ENCODE results near the gene STX8.
"Not testable (repeated sequence)": the region's sequence is repeated elsewhere in the genome, so short reads cannot be mapped to it uniquely, and the experiment has no call there.

STX8 gene

GRCh38 chr17:9587969-9588656, 12.5 kb upstream of the STX8 start:
- Histone ChIP-seq H3K36me3 (ENCODE audit: control insufficient read depth, insufficient read depth, low read length) (no peaks in the 10 kb centered on the region), H3K27ac (ENCODE audit: low read depth, low read length) (no peak overlapping the region), H3K9ac (ENCODE audit: low read depth, low read length) (no peak overlapping the region), H3K4me3 (ENCODE audit: low read depth, low read length) (no peak overlapping the region), H3K4me1 (ENCODE audit: control insufficient read depth, insufficient read depth, low read length) (no peaks in the 10 kb centered on the region), H3K27me3 (ENCODE audit: control insufficient read depth, insufficient read depth, low read length) (no peaks in the 10 kb centered on the region), H3K9me3 (ENCODE audit: control insufficient read depth, insufficient read depth, low read length) (peaks cover 8% of the 10 kb centered on the region; the same call in 1 of the 2 replicates)

- Histone ChIP-seq H3K9ac (ENCODE audit: low read depth, low read length) (no peak overlapping the region), H3K36me3 (ENCODE audit: control insufficient read depth, insufficient read depth, low read length) (no peaks in the 10 kb centered on the region), H3K27me3 (ENCODE audit: control insufficient read depth, insufficient read depth, low read length) (no peaks in the 10 kb centered on the region), H3K4me1 (ENCODE audit: control insufficient read depth, insufficient read depth, low read length) (peaks cover 6% of the 10 kb centered on the region; the same call in 1 of the 2 replicates), H3K9me3 (ENCODE audit: control insufficient read depth, insufficient read depth, low read length) (no peaks in the 10 kb centered on the region), H3K4me3 (ENCODE audit: low read depth, low read length) (peak overlapping the region; percentile 88; the same call in 1 of the 2 replicates), H3K27ac (ENCODE audit: low read depth, low read length) (no peak overlapping the region)
These were observed 1.7 kb upstream of the STX8 start for GRCh38 chr17:9577373-9577709.

GRCh38 chr17:9576521-9577372, 1.1 kb upstream of the STX8 start, which contains the start of gene CFAP52:
TSS of gene CFAP52 (plus strand) at chr17:9576642. CDS start at chr17:9576696, 54 bp downstream.
- Histone ChIP-seq H3K27me3 (ENCODE audit: control insufficient read depth, insufficient read depth, low read length) (no peaks in the 10 kb centered on the region), H3K27ac (ENCODE audit: low read depth, low read length) (peak within 1 kb of the TSS; percentile 47), H3K4me1 (ENCODE audit: control insufficient read depth, insufficient read depth, low read length) (peaks cover 6% of the 10 kb centered on the region; the same call in 1 of the 2 replicates), H3K9me3 (ENCODE audit: control insufficient read depth, insufficient read depth, low read length) (no peaks in the 10 kb centered on the region), H3K4me3 (ENCODE audit: low read depth, low read length) (peak within 1 kb of the TSS; percentile 88), H3K36me3 (ENCODE audit: control insufficient read depth, insufficient read depth, low read length) (no peaks in the 10 kb centered on the region), H3K9ac (ENCODE audit: low read depth, low read length) (peak within 1 kb of the TSS; percentile 59)

GRCh38 chr17:9571201-9571600, 4.4 kb downstream of the STX8 start:
- no peak overlapping the region for H3K9ac ChIP-seq (ENCODE audit: low read depth, low read length)
- no peaks in the 10 kb centered on the region for H3K4me1 ChIP-seq (ENCODE audit: control insufficient read depth, insufficient read depth, low read length)
- no peaks in the 10 kb centered on the region for H3K27me3 ChIP-seq (ENCODE audit: control insufficient read depth, insufficient read depth, low read length)
- peaks cover 20% of the 10 kb centered on the region for H3K36me3 ChIP-seq (ENCODE audit: control insufficient read depth, insufficient read depth, low read length)
- no peaks in the 10 kb centered on the region for H3K9me3 ChIP-seq (ENCODE audit: control insufficient read depth, insufficient read depth, low read length)
- no peak overlapping the region for H3K4me3 ChIP-seq (ENCODE audit: low read depth, low read length)
- H3K27ac ChIP-seq (ENCODE audit: low read depth, low read length) = no peak overlapping the region

- Histone ChIP-seq H3K27ac (ENCODE audit: low read depth, low read length) (no peak overlapping the region), H3K36me3 (ENCODE audit: control insufficient read depth, insufficient read depth, low read length) (peaks cover 20% of the 10 kb centered on the region), H3K4me3 (ENCODE audit: low read depth, low read length) (no peak overlapping the region), H3K27me3 (ENCODE audit: control insufficient read depth, insufficient read depth, low read length) (no peaks in the 10 kb centered on the region), H3K9me3 (ENCODE audit: control insufficient read depth, insufficient read depth, low read length) (no peaks in the 10 kb centered on the region), H3K4me1 (ENCODE audit: control insufficient read depth, insufficient read depth, low read length) (no peaks in the 10 kb centered on the region), H3K9ac (ENCODE audit: low read depth, low read length) (no peak overlapping the region)
These were observed 6.5 kb downstream of the STX8 start for GRCh38 chr17:9568957-9569588.

- Histone ChIP-seq H3K27me3 (ENCODE audit: control insufficient read depth, insufficient read depth, low read length) (no peaks in the 10 kb centered on the region), H3K4me1 (ENCODE audit: control insufficient read depth, insufficient read depth, low read length) (no peaks in the 10 kb centered on the region), H3K4me3 (ENCODE audit: low read depth, low read length) (no peak overlapping the region), H3K27ac (ENCODE audit: low read depth, low read length) (no peak overlapping the region), H3K36me3 (ENCODE audit: control insufficient read depth, insufficient read depth, low read length) (peaks cover 20% of the 10 kb centered on the region), H3K9ac (ENCODE audit: low read depth, low read length) (no peak overlapping the region), H3K9me3 (ENCODE audit: control insufficient read depth, insufficient read depth, low read length) (no peaks in the 10 kb centered on the region)
These were observed 7.6 kb downstream of the STX8 start for GRCh38 chr17:9568004-9568403.

GRCh38 chr17:9566739-9567138, 8.9 kb downstream of the STX8 start:
- H3K4me3 ChIP-seq (ENCODE audit: low read depth, low read length); H3K27ac ChIP-seq (ENCODE audit: low read depth, low read length); H3K9ac ChIP-seq (ENCODE audit: low read depth, low read length); H3K27me3 ChIP-seq (ENCODE audit: control insufficient read depth, insufficient read depth, low read length); H3K4me1 ChIP-seq (ENCODE audit: control insufficient read depth, insufficient read depth, low read length); H3K9me3 ChIP-seq (ENCODE audit: control insufficient read depth, insufficient read depth, low read length): not testable (repeated sequence)
- H3K36me3 ChIP-seq (ENCODE audit: control insufficient read depth, insufficient read depth, low read length) = peaks cover 20% of the 10 kb centered on the region

GRCh38 chr17:9566067-9566466, 9.6 kb downstream of the STX8 start:
- H3K9ac ChIP-seq (ENCODE audit: low read depth, low read length) = no peak overlapping the region
- no peaks in the 10 kb centered on the region for H3K4me1 ChIP-seq (ENCODE audit: control insufficient read depth, insufficient read depth, low read length)
- no peaks in the 10 kb centered on the region for H3K9me3 ChIP-seq (ENCODE audit: control insufficient read depth, insufficient read depth, low read length)
- H3K27ac ChIP-seq (ENCODE audit: low read depth, low read length) = no peak overlapping the region
- H3K4me3 ChIP-seq (ENCODE audit: low read depth, low read length) = no peak overlapping the region
- H3K36me3 ChIP-seq (ENCODE audit: control insufficient read depth, insufficient read depth, low read length) = peaks cover 20% of the 10 kb centered on the region
- H3K27me3 ChIP-seq (ENCODE audit: control insufficient read depth, insufficient read depth, low read length) = no peaks in the 10 kb centered on the region

- no peak overlapping the region for H3K27ac ChIP-seq (ENCODE audit: low read depth, low read length)
- H3K27me3 ChIP-seq (ENCODE audit: control insufficient read depth, insufficient read depth, low read length) = no peaks in the 10 kb centered on the region
- no peaks in the 10 kb centered on the region for H3K4me1 ChIP-seq (ENCODE audit: control insufficient read depth, insufficient read depth, low read length)
These were observed 11.5 kb downstream of the STX8 start for GRCh38 chr17:9564104-9564503.

GRCh38 chr17:9557857-9558256, 17.8 kb downstream of the STX8 start:
- Histone ChIP-seq H3K4me1 (ENCODE audit: control insufficient read depth, insufficient read depth, low read length) (no peaks in the 10 kb centered on the region), H3K36me3 (ENCODE audit: control insufficient read depth, insufficient read depth, low read length) (no peaks in the 10 kb centered on the region), H3K27ac (ENCODE audit: low read depth, low read length) (no peak overlapping the region), H3K4me3 (ENCODE audit: low read depth, low read length) (no peak overlapping the region), H3K9me3 (ENCODE audit: control insufficient read depth, insufficient read depth, low read length) (no peaks in the 10 kb centered on the region), H3K9ac (ENCODE audit: low read depth, low read length) (no peak overlapping the region), H3K27me3 (ENCODE audit: control insufficient read depth, insufficient read depth, low read length) (no peaks in the 10 kb centered on the region)

More at GRCh38 chr17:9564104-9564503, 11.5 kb downstream of the STX8 start:
- H3K4me3 ChIP-seq (ENCODE audit: low read depth, low read length) = no peak overlapping the region
- H3K9ac ChIP-seq (ENCODE audit: low read depth, low read length) = no peak overlapping the region
- no peaks in the 10 kb centered on the region for H3K9me3 ChIP-seq (ENCODE audit: control insufficient read depth, insufficient read depth, low read length)
- peaks cover 17% of the 10 kb centered on the region for H3K36me3 ChIP-seq (ENCODE audit: control insufficient read depth, insufficient read depth, low read length)
